Endometrial microvascular endothelial cells (primary cell): ENCODE results near the gene ZNF23. TPM values are rescaled to one million over a fixed set of nuclear protein-coding genes. Genes with fewer than 3 reads are reported as not detected.
"Not testable (repeated sequence)": the region's sequence is repeated elsewhere in the genome, so short reads cannot be mapped to it uniquely, and the experiment has no call there.

Experiments used
- in situ Hi-C: cut with HindIII; loops from 2 replicates; pipeline ENCODE4 v1.10.0; 2017; ENCODE audit warnings: low sequenced_read_pairs, low pct_unique_long_range_greater_than_20kb; ENCODE audit errors: inconsistent ontology term
- total RNA-seq: library from RNA; depleted of rRNA; stranded (reverse); fragments of >200 nt; gene quantifications from one replicate; pipeline ENCODE4 v1.2.3, GENCODE V29; 2015; ENCODE audit errors: inconsistent ontology term

Gene ZNF23
- 17.1 TPM for total RNA-seq

DNA sequence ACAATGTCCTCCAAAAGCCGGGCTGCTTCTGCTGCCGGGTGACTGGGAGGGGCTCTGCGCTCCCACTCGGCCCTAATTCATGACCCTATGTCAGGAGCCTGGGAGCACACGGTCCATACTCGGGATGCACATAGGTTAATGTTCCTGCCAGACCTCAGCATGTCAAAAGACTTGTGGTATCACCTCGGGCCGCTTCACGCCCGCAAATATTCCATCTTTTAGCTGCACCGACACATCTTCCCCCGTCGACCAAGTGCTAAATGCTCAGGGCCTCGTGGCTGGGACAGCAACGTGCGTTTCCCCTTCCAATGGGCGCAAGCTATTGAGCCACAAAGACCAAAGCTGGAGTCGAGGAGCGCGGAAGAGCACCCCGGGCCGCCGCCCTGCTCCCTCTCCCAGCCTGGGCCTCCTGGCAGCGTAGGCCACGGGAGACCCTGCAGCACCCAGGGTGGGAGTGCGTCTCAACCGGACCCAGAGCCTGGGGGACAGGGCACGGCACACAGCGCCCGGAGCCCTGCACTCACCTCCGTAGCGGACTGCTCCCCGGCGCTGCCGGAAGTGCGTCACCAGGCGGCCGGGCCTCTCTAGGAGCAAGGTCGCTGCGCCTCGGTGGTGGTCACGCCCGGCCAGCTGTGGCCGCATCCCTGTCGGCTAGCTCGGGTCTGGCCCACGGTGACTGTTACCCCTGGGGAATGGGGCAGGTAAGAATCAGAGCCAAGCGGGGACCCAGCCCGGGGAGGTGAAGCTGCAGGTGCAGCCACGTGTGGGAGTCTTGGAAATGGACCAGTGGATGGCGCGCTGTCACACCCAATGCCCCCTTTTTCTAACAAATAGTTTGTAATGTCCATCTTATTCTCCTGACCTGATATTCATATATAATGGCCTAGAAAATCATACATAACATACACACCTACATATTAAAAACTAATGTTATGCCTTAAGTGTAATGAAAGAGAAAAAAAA lies at the start of gene ZNF23:
TSS of gene ZNF23 (minus strand) at position 562 of the 963 bp plus-strand sequence. CDS start 5,451 bp downstream, outside the sequence.
- in situ Hi-C loops, result no loop called here

DNA sequence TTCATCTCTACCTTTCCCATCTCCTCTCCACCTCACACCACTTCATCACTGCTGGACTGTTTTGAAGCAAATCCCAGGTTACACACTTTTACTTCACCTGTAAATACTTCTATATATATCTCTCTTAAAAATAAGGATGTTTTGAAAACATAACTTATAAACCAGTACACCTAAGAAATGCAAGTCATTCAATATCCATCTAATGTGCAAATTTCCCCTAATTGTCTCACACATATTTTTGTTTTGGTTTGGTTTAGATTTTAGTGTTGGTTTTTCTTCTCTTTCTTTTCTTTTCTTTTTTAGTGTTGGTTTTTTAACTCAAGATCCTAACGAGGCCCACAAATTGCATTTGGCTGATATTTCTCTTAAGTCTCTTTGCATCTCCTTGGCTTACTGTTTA lies 45.0 kb upstream of the ZNF23 start:
- in situ Hi-C loops, result no loop called here

DNA sequence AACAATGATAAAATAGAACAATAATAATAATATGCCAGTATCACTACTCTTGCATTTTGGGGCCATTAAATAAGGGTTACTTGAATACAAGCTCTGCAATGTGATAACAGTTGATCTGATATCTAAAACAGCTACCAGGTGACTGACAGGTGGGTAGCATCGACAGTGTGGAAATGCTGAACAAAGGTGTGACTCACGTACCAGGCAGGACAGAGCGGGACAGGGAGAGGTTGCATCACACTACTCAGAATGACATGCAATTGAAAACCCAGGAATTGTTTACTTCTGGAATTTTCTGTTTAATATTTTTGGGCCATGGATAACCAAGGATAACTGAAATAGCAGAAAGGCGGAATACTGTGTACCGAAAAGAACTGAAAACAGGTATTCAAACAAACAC lies 42.9 kb upstream of the ZNF23 start:
- in situ Hi-C loops, result no loop called here

DNA sequence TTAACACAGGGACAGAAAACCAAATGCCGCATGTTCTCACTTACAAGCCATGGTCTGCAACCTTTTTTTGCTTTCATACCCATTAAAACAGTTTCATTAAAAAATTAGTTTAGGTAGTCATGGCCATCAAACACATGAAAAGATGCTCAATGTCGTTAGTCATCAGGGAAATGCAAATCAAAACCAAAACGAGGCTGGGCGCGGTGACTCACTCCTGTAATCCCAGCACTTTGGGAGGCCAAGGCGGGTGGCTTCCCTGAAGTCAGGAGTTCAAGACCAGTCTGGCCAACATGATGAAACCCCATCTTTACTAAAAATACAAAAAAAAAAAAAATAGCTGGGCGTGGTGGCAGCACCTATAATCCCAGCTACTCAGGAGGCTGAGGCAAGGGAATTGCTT lies 42.0 kb upstream of the ZNF23 start:
- in situ Hi-C loops, result not testable (repeated sequence)

DNA sequence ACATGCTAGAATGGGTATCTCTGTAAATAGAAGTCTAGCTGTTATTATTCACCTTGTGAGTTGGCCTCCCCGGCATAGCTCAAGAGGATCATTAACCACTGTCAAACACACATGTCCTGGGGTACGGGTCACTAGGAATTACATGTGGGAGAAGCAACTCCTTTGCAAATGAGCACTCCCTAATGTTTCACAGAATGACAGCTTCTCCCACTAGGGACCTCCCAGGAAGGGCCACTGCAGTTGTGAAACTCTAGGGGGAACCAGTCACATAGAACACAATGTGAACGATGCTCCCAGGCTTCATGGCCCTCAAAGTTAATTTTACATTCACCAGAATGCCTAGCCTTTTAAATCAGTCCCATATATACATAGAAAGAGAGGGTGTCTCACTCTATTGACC lies 39.5 kb upstream of the ZNF23 start:
- in situ Hi-C loops, result no loop called here

DNA sequence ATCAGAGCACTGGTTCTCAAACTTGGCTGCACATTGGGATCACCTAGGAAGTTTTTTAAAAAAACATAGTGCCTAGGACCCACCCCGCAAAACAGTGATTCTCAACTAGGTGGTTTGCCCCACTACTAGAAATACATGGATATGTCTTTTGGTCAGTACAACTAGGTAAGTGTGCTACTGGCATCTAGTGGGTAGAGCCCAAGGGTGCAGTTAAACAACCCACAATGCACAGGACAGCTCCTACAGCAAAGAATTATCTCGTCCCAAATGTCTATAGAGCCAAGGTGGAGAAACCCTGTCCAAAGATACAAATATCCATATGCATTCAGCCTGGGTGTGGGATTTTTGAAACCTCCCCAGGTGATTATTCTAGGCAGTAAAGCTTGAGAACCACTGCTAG lies 38.9 kb upstream of the ZNF23 start:
- in situ Hi-C loops, result no loop called here

DNA sequence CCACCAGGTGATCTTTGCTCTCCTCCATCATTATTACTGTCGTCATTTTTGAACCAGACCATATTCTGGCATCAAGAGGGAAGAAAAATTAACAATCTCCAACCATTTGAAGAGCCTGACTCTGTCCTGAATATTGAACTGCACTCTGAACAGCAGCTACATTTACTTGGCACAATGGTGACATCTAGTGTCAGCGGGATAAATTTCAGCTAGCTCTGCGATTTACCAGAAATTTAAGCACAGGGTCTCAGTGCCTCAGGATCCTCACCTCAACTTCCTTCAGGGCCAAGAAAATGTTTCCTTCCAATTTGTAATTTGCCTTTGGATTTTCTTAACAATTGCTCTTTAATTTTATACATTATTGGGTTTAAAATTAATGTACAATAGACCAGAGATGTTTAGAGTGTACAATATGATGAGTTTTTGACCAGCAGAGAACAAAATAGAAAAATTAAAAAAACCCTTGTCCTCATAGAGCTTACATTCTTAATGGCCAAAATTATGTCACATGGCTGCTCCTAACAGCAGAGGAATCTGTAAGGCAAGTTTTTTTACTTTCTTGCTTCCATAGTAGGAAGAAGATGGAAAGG lies 37.8 kb upstream of the ZNF23 start:
- in situ Hi-C loops, result no loop called here

DNA sequence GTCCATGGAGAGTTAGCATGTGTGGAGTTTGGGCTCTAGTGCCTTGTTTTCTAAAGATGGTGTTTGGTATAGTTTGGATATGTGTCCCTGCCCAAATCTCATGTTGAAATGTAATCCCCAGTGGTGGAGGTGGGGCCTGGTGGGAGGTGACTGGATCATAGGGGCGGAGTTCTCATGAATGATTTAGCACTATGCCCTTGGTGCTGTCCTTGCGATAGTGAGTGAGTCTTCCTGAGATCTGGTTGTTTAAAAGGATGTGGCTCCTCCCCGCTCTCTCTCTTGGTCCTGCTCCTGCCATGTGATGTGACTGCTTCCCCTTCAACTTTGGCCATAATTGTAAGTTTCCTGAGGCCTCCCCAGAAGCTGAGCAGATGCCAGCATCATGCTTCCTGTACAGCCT lies 36.0 kb upstream of the ZNF23 start:
- in situ Hi-C loops, result no loop called here

DNA sequence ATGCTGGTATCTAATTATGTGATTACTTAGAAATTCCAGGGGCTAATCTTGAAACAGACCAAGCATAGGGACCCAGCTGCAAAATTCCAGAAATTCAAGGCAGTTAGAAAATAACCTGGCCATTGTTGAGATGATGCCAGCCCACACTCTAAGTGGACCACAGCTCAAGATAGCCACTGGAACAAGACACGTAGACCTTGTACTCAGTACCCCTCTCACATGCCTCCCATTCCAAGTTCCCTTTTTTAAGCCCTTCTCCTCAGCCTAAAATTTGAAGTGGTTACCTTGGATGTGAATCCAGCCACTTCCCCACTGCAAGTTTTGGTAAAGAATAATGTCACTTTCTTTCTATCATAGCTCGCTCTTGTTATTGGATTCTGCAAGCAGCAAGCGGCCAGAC lies 31.2 kb upstream of the ZNF23 start:
- in situ Hi-C loops, result no loop called here

DNA sequence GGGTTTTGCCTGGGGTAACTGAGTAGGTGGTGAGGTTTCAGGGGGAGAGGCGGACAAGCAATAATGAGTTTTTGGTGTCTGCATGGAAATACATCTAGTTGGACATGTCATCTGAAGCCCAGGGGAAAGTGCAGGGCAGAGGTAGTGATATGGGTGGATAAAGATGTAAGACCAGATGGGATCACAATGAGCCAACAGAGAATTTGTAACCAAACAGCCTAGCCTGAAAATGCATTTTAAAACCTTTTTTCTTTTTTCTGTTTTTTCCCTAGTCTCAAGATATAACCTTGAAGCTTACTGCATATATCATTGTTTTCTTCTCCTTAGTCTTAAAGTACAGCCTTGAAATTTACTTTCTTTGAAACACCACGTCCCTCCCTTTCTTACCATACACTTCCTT lies 30.7 kb upstream of the ZNF23 start:
- in situ Hi-C loops, result no loop called here

DNA sequence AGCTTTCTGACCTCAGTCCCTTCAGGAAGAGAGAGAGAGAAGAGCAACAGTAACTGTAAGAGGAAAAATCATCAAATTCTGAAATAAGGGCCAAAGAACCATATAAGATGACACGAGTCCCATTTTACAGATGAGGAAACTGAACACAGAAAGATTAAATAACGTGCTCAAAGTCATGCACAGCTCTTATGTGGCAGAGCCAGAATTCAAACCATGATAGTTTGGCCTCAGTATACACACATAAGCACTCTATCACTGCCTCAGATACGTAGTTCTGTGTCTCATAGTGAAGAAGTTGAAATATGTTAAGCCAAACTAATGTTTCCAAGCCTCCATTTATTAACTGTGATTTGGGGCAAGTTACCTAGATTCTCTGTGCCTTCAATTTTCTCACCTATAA lies 29.0 kb upstream of the ZNF23 start:
- in situ Hi-C loops, result no loop called here

DNA sequence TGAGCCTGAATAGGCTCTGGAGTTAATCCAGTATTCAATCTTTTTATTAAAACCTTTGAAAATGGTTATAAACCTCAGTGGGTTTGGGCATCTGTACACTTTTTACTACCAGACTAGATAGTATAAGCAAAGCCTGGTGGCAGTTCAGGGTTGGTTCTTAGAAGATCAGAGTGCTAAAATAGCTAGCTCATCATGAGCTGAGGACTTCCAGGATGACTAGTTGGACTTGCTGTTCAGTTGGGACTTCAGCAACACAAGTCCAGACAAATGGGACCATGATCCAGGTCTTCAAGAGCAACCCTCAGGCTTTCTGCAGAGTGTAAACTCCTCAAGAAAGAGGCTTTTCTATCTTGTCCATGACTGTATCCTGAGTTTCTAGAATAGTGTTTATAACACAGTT lies 28.3 kb upstream of the ZNF23 start:
- in situ Hi-C loops, result no loop called here

DNA sequence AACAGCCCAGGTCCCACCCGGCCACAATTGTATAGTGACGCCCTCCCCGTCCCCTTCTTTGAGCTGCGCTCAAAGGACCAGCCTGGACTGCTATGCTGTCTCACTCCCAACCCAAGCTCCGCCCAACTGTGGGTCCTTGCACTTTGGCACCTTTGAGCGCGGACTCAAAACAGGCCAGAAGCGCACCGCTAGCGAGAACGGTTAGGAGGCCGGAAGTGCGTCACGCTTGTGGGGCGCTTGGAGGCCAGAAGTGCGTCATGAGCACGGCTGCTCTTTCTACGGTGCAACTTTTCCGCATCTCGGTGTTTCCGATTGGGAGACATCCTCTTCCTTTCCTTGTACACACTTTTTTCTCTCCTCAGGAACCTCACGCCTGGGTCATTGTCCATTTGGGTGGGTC lies 27.1 kb upstream of the ZNF23 start, which contains the start of gene ZNF19:
TSS of gene ZNF19 (minus strand) at position 203 of the 400 bp plus-strand sequence. CDS start 7,210 bp downstream, outside the sequence.
- in situ Hi-C loops, result no loop called here

DNA sequence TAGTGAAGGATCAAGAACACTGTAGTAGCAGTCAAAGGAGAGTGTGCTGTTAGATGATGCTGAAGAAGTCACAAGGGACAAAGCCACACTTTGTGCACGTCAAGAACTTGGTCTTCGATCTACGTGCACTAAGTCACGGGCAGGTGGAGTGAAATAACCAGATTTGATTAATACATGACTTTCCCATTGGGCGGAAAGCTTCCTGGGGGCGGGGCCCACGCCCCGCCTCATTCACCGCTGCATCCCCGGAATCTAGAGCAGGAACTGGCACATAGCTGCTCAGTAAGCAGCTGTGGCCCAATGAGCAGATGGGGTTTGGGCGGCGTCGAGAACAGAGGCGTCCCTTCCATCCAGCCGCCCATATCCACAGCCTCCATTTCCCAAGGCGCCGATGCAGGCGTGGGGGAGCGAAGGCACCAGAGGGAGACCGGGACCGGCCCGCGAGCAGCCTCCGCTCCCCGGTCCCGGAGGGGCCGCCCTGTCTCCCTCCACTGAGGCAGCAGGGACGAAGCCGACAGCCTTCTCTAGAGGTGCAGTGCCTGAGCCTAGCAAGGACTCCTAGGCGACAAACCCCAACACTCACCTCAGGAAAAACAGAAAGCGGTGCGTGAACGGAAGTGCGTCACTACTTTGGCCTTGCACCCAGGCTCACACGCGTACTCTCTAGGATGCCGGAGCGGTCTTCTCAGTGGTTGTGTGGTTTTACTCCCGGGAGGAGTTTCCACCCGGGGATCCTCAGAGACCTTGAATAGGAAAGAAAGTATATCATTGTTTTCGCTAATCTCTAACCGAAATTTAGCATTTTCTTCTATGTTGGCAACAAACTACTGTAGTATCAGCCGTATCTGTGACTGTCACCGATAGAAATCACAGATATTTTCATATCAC lies 22.2 kb upstream of the ZNF23 start:
- in situ Hi-C loops, result no loop called here

DNA sequence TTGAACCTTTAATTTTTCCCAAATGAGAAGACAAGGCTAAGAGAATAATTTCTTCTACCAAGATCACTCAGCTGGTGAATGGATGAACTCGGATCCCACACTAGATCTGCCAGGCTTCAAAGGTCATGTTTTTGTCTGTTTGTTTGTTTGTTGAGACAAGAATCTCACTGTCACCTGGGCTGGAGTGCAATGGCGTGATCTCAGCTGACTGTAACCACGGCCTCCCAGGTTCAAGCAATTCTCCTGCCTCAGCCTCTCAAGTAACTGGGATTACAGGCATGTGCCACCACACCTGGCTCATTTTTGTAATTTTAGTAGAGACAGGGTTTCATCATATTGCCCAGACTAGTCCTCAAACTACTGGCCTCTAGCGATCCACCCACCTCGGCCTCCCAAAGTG lies 20.5 kb upstream of the ZNF23 start:
- in situ Hi-C loops, result no loop called here

DNA sequence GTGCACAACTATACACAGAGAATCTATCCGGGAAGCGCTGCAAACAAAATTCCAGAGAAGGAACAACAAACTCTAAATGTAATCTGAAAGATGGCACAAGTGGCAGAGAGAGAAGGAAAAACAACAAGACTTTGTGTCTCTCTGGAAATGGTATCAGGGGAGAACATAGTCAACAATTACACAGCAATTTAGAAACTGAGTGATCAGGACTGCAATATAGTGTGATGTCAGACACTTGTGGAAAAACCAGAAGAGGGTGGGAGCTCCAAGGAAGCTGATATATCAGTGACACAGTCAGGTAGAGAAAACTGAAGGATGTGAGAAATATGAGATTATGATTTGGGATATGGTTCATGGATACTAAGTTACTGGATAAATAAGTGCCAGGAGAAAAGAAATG lies 18.9 kb upstream of the ZNF23 start:
- in situ Hi-C loops, result no loop called here

DNA sequence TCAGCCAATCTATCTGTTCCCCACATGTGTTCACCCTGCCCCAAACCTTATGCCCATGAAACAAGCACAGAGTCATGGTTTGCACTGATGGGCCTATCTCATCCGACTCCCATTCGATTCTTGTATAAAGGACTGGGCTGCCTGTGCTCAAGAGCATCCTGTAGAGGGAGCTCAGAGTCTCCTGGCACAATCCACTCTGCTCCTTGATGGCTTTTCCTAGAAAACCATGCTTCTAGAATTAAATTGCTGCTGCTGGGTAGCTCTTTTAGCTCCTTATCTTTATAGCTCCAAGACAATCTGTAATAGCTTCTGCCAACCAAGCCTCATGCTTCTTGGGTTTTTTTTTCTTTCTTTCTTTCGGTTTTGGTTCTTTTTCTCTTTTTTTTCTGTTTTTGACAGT lies 17.4 kb upstream of the ZNF23 start:
- in situ Hi-C loops, result no loop called here

DNA sequence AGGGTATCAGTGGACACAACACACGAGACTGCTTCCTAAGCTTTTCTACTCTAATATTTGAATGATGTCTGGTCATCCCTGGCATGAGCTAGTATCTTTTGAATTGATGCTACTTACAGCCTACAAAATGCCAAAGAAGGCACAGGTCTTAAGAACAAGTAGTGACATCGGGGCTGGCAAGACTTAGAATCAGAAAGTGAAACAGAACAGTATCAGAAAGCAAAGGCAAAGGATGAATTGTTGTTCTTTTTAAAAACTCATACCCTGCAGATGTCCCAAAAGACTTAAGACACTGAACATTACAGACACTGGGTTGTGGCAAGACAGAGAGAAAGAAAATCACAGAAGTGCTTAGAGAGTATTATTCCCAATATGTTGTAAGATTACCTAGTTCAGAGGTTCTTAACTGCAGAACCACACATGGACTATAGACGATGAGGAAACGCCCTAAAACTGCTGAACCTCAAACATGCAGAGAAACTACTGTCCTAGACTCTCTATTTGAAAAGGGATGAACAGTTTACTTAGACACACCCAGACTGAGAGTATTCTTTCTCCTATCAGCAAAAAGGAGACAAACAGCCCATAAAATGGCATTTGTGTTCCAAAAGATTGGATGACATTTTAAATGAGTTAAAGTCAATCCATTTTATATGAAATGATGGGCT lies 14.5 kb upstream of the ZNF23 start:
- in situ Hi-C loops, result no loop called here

DNA sequence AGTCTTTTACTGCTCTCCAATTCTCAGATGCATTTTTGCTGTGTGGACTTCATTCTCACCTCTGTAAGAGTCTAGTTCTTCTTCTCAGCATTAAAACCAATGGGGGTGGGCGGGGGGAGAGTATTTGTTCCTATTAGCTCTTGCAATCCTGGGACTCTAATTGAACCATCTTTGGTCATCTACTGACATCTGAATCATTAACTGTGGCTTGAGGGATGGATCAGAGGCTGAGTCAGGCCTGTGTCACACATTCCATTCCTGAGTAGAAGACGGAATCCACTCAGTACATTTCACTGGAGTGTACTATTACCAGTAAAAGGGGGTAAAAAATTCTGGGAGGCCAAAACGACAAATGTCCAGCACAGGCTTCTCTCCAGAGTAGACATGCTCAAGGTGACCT lies 12.8 kb upstream of the ZNF23 start:
- in situ Hi-C loops, result no loop called here
